ENCODE results near the gene KY. TPM values are rescaled to one million over a fixed set of nuclear protein-coding genes. Genes with fewer than 3 reads are reported as not detected.

The KY gene
- total RNA-seq, 2 donors from 2014 or later, result not detected

- peaks cover 69% of the 10 kb centered on the region for H3K27me3 ChIP-seq (ENCODE audit: control insufficient read depth, insufficient read depth, low read length, poor library complexity, severe bottlenecking)
Observed at GRCh38 chr3:134655706-134656105, 4.9 kb upstream of the KY start.

GRCh38 chr3:134654031-134654430 lies 3.2 kb upstream of the KY start:
- WGBS, 2 experiments (ENCODE audit: insufficient coverage in 1 of 2, insufficient read length in 1 of 2), result 95% methylated on average over 1 of the region's 1 CpG; no CpG with 5 or more reads in 1 of the 2 experiments
- Mint-ChIP-seq H3K27me3 (ENCODE audit: insufficient read depth) (peaks cover 89% of the 10 kb centered on the region), H3K4me3 (no peak overlapping the region), H3K9me3 (no peaks in the 10 kb centered on the region), H3K27ac (no peak overlapping the region), H3K4me1 (peaks cover 5% of the 10 kb centered on the region), H3K36me3 (ENCODE audit: low read depth) (no peaks in the 10 kb centered on the region)
- H3K36me3 ChIP-seq (ENCODE audit: control insufficient read depth, insufficient read depth, low read length), result no peaks in the 10 kb centered on the region
- DNase-seq, result no peak
- H3K9me3 ChIP-seq (ENCODE audit: control insufficient read depth, low read length), result no peaks in the 10 kb centered on the region
- peaks cover 5% of the 10 kb centered on the region for H3K4me1 ChIP-seq (ENCODE audit: control insufficient read depth, insufficient read depth, low read length)
- peaks cover 85% of the 10 kb centered on the region for H3K27me3 ChIP-seq (ENCODE audit: control insufficient read depth, insufficient read depth, low read length, poor library complexity, severe bottlenecking)
- H3K9ac ChIP-seq (ENCODE audit: extremely low read depth, low read length, poor library complexity, severe bottlenecking), result no peak overlapping the region
- H3K27ac ChIP-seq (ENCODE audit: low read depth, low read length), result no peak overlapping the region
- H3K4me3 ChIP-seq (ENCODE audit: low read length), result no peak overlapping the region
- no peak for TF ChIP-seq CTCF (conservative IDR thresholded peaks at IDR 0.05)

More at GRCh38 chr3:134655706-134656105, 4.9 kb upstream of the KY start:
- peak; percentile 15 for DNase-seq
- Histone ChIP-seq H3K9me3 (ENCODE audit: control insufficient read depth, low read length) (no peaks in the 10 kb centered on the region), H3K27ac (ENCODE audit: low read depth, low read length) (no peak overlapping the region), H3K4me3 (ENCODE audit: low read length) (no peak overlapping the region), H3K4me1 (ENCODE audit: control insufficient read depth, insufficient read depth, low read length) (peaks cover 5% of the 10 kb centered on the region), H3K9ac (ENCODE audit: extremely low read depth, low read length, poor library complexity, severe bottlenecking) (no peak overlapping the region), H3K36me3 (ENCODE audit: control insufficient read depth, insufficient read depth, low read length) (no peaks in the 10 kb centered on the region)
- Mint-ChIP-seq H3K27ac (no peak overlapping the region), H3K36me3 (ENCODE audit: low read depth) (no peaks in the 10 kb centered on the region), H3K9me3 (no peaks in the 10 kb centered on the region), H3K4me1 (peaks cover 5% of the 10 kb centered on the region), H3K4me3 (no peak overlapping the region), H3K27me3 (ENCODE audit: insufficient read depth) (peaks cover 87% of the 10 kb centered on the region)
- 88 to 92% methylated on average over 4 of the region's 4 CpGs for WGBS, 2 experiments (ENCODE audit: insufficient coverage in 1 of 2, insufficient read length in 1 of 2)
- no peak for TF ChIP-seq CTCF (conservative IDR thresholded peaks at IDR 0.05)

- H3K27me3 ChIP-seq (ENCODE audit: control insufficient read depth, insufficient read depth, low read length, poor library complexity, severe bottlenecking), result peaks cover 87% of the 10 kb centered on the region
- H3K27me3 Mint-ChIP-seq (ENCODE audit: insufficient read depth), result peaks cover 89% of the 10 kb centered on the region
- H3K4me3 Mint-ChIP-seq, result no peak overlapping the region
- no peaks in the 10 kb centered on the region for H3K36me3 ChIP-seq (ENCODE audit: control insufficient read depth, insufficient read depth, low read length)
- H3K9ac ChIP-seq (ENCODE audit: extremely low read depth, low read length, poor library complexity, severe bottlenecking), result no peak overlapping the region
- H3K9me3 ChIP-seq (ENCODE audit: control insufficient read depth, low read length), result no peaks in the 10 kb centered on the region
- H3K4me1 ChIP-seq (ENCODE audit: control insufficient read depth, insufficient read depth, low read length), result peaks cover 5% of the 10 kb centered on the region
- 84 to 92% methylated on average over 6 to 7 of the region's 7 CpGs for WGBS, 2 experiments (ENCODE audit: insufficient coverage in 1 of 2, insufficient read length in 1 of 2)
- no peaks in the 10 kb centered on the region for H3K9me3 Mint-ChIP-seq
- DNase-seq, result no peak
- no peak for TF ChIP-seq CTCF (conservative IDR thresholded peaks at IDR 0.05)
- no peak overlapping the region for H3K27ac Mint-ChIP-seq
- H3K36me3 Mint-ChIP-seq (ENCODE audit: low read depth), result no peaks in the 10 kb centered on the region
- H3K4me3 ChIP-seq (ENCODE audit: low read length), result no peak overlapping the region
- H3K27ac ChIP-seq (ENCODE audit: low read depth, low read length), result no peak overlapping the region
- H3K4me1 Mint-ChIP-seq, result peaks cover 5% of the 10 kb centered on the region
Observed at GRCh38 chr3:134652886-134653630, 2.2 kb upstream of the KY start.

All from endodermal cell (in vitro differentiated cells).